HepG2 (cell line): ENCODE measurements around the gene THADA. TPM values are rescaled to one million over a fixed set of nuclear protein-coding genes. Genes with fewer than 3 reads are reported as not detected.
A peak's percentile ranks its signal among the peaks of the same experiment; 100 is the strongest.

ENCODE experiments used
- ARID4A ChIP-seq: sonication (generic); formaldehyde crosslinking; IDR thresholded peaks from 2 replicates; pipeline ENCODE4 v1.5.0; 2020; ENCODE audit warnings: mild to moderate bottlenecking, missing genetic modification reagents, borderline replicate concordance
- ELF1 ChIP-seq: sonication (generic); formaldehyde crosslinking; IDR thresholded peaks from 2 replicates; pipeline ENCODE4 v1.4.0; 2020; ENCODE audit warnings: missing genetic modification reagents
- GPBP1L1 ChIP-seq: sonication (generic); formaldehyde crosslinking; IDR thresholded peaks from 2 replicates; pipeline ENCODE4 v1.5.0; 2020; ENCODE audit warnings: mild to moderate bottlenecking, missing genetic modification reagents
- HOXA7 ChIP-seq: sonication (generic); formaldehyde crosslinking; IDR thresholded peaks from 2 replicates; pipeline ENCODE4 v1.8.1; 2022; ENCODE audit warnings: mild to moderate bottlenecking, missing genetic modification reagents, moderate library complexity
- KAT7 ChIP-seq: IDR thresholded peaks from 2 replicates; pipeline ENCODE4 v1.6.1; 2018; ENCODE audit warnings: borderline replicate concordance, missing compliant biosample characterization
- MXD3 ChIP-seq: IDR thresholded peaks from 2 replicates; pipeline ENCODE4 v1.6.1; 2016; ENCODE audit warnings: mild to moderate bottlenecking, missing biosample characterization, missing genetic modification reagents
- NR2C2 ChIP-seq: sonication (generic); formaldehyde crosslinking; IDR thresholded peaks from 2 replicates; pipeline ENCODE4 v1.4.0; 2020; ENCODE audit warnings: missing genetic modification reagents, mild to moderate bottlenecking, moderate library complexity, borderline replicate concordance
- TRIM22 ChIP-seq: fragments of 450-650 bp; IDR thresholded peaks from 2 replicates; pipeline ENCODE4 v1.6.1; 2017
- U2AF1 ChIP-seq: fragments of 200-400 bp; formaldehyde crosslinking; optimal IDR thresholded peaks from 2 replicates; pipeline ENCODE3; 2017; ENCODE audit warnings: mild to moderate bottlenecking, low read depth, low read length
- ZNF12 ChIP-seq: sonication (generic); formaldehyde crosslinking; IDR thresholded peaks from 2 replicates; pipeline ENCODE4 v1.5.0; 2020; ENCODE audit warnings: missing genetic modification reagents
- ZNF44 ChIP-seq: sonication (generic); formaldehyde crosslinking; IDR thresholded peaks from 2 replicates; pipeline ENCODE4 v1.5.1; 2020; ENCODE audit warnings: mild to moderate bottlenecking, missing genetic modification reagents
- ZNF549 ChIP-seq: sonication (generic); formaldehyde crosslinking; IDR thresholded peaks from 2 replicates; pipeline ENCODE4 v1.5.0; 2020; ENCODE audit warnings: missing genetic modification reagents
- ZNF562 ChIP-seq: sonication (generic); formaldehyde crosslinking; IDR thresholded peaks from 2 replicates; pipeline ENCODE4 v1.8.0; 2022; ENCODE audit warnings: missing genetic modification reagents, borderline replicate concordance
- ZNF687 ChIP-seq: sonication (generic); formaldehyde crosslinking; IDR thresholded peaks from 2 replicates; pipeline ENCODE4 v1.5.1; 2020; ENCODE audit warnings: mild to moderate bottlenecking, missing genetic modification reagents, moderate library complexity
- ZNF704 ChIP-seq: sonication (generic); formaldehyde crosslinking; IDR thresholded peaks from 2 replicates; pipeline ENCODE4 v1.8.1; 2023; ENCODE audit warnings: mild to moderate bottlenecking, inconsistent platforms, moderate library complexity, missing genetic modification reagents, borderline replicate concordance
- polyA plus RNA-seq, 8 experiments: library from polyadenylated mRNA; depleted of rRNA in 3 of 8; stranded (reverse) in 7 of 8; unstranded in 1 of 8; fragments of >200 nt; fragmentation: Illumina TruSeq in 4 of 8; extraction: Trizol in 4 of 8; gene quantifications; 2 replicates each; pipeline versions ENCODE4 v1.2.1 to v1.2.3, GENCODE V29; 2011 to 2016; ENCODE audit warnings: low read depth in 4 of 8, missing spikeins in 1 of 8, mixed read lengths in 1 of 8; ENCODE audit not compliant: insufficient read depth in 1 of 8
- total RNA-seq, 5 experiments: library from RNA; depleted of rRNA; stranded (reverse); fragments of >200 nt; fragmentation: Illumina TruSeq; extraction: Trizol; gene quantifications; 2 replicates each; pipeline ENCODE4 v1.2.3, GENCODE V29; 2016; ENCODE audit warnings: low read depth in 1 of 5

THADA gene
- total and polyA plus RNA-seq, 2 of the 13 experiments (the other 11 are each of a cell fraction or from before 2014, with no cell fraction given) = 12.7 to 21.7 TPM

- TF ChIP-seq ZNF704 (CRISPR knock-in tag) = no peak
- TF ChIP-seq ZNF562 (CRISPR knock-in tag) = no peak
- TF ChIP-seq ZNF12 (CRISPR knock-in tag) = 0 out of 2 replicates have a peak, but pooled peaks have one; percentile 9
- TF ChIP-seq ZNF549 (CRISPR knock-in tag) = no peak
- 0 out of 2 replicates have a peak, but pooled peaks have one; percentile 15 for TF ChIP-seq ZNF44 (CRISPR knock-in tag)
- TF ChIP-seq MXD3 (CRISPR knock-in tag) = peak; percentile 64; the same call in 1 of the 2 replicates
- peak; percentile 76; the same call in 1 of the 2 replicates for TF ChIP-seq ARID4A (CRISPR knock-in tag)
- TF ChIP-seq U2AF1 = no peak
- TF ChIP-seq KAT7 (CRISPR knock-in tag) = no peak
- TF ChIP-seq TRIM22 = no peak
- TF ChIP-seq ZNF687 (CRISPR knock-in tag) = peak; percentile 85
- TF ChIP-seq NR2C2 (CRISPR knock-in tag) = no peak; the same call in 1 of the 2 replicates
- no peak for TF ChIP-seq GPBP1L1
- peak; percentile 48; the same call in 1 of the 2 replicates for TF ChIP-seq ELF1 (CRISPR knock-in tag)
- no peak for TF ChIP-seq HOXA7 (CRISPR knock-in tag)
Observed at GRCh38 chr2:43221763-43222474, 373.9 kb downstream of the THADA start (continued).
